Measurements from ENCODE around the gene ZYG11B.
A peak's percentile ranks its signal among the peaks of the same experiment; 100 is the strongest.
"Not testable (repeated sequence)": the region's sequence is repeated elsewhere in the genome, so short reads cannot be mapped to it uniquely, and the experiment has no call there.

Gene ZYG11B

GRCh38 chr1:52751589-52752483 is 25.6 kb downstream of the ZYG11B start:
- H3K27me3 Mint-ChIP-seq: no peaks in the 10 kb centered on the region
- no peak for DNase-seq
- H3K27ac Mint-ChIP-seq: peak overlapping the region in 1 of 2 donors; percentile 74
- no peak for ATAC-seq (replicated peaks)
- H3K4me3 Mint-ChIP-seq: no peak overlapping the region
- H3K36me3 Mint-ChIP-seq (ENCODE audit: insufficient read depth): peaks cover 7% of the 10 kb centered on the region
- H3K9me3 Mint-ChIP-seq: no peaks in the 10 kb centered on the region
- peaks cover 6 to 14% of the 10 kb centered on the region in 2 donors for H3K4me1 Mint-ChIP-seq (ENCODE audit: low read depth in 2 of 2)

- Mint-ChIP-seq H3K27ac (peak overlapping the region in 1 of 2 donors; percentile 74), H3K36me3 (ENCODE audit: insufficient read depth) (peaks cover 13% of the 10 kb centered on the region), H3K27me3 (no peaks in the 10 kb centered on the region), H3K4me1 (ENCODE audit: low read depth in 2 of 2) (peaks cover 6 to 14% of the 10 kb centered on the region in 2 donors), H3K4me3 (no peak overlapping the region), H3K9me3 (no peaks in the 10 kb centered on the region)
- DNase-seq (no peak), ATAC-seq (replicated peaks) (no peak)
These were observed 26.2 kb downstream of the ZYG11B start for GRCh38 chr1:52752484-52752826.

GRCh38 chr1:52753169-52753568 is 26.9 kb downstream of the ZYG11B start:
- ATAC-seq (replicated peaks) (no peak), DNase-seq (no peak)
- Mint-ChIP-seq H3K4me3 (no peak overlapping the region), H3K36me3 (ENCODE audit: insufficient read depth) (peaks cover 20% of the 10 kb centered on the region), H3K27ac (no peak overlapping the region), H3K9me3 (no peaks in the 10 kb centered on the region), H3K27me3 (no peaks in the 10 kb centered on the region), H3K4me1 (ENCODE audit: low read depth in 2 of 2) (peaks cover 6 to 14% of the 10 kb centered on the region in 2 donors)

- ATAC-seq (replicated peaks): no peak
These were observed 29.8 kb downstream of the ZYG11B start for GRCh38 chr1:52756020-52756419.

GRCh38 chr1:52759908-52760307 is 33.7 kb downstream of the ZYG11B start:
- Mint-ChIP-seq H3K9me3 (no peaks in the 10 kb centered on the region), H3K27me3 (no peaks in the 10 kb centered on the region), H3K4me3 (no peak overlapping the region), H3K27ac (no peak overlapping the region), H3K36me3 (ENCODE audit: insufficient read depth) (peaks cover 38% of the 10 kb centered on the region), H3K4me1 (ENCODE audit: low read depth in 2 of 2) (peaks cover 5 to 8% of the 10 kb centered on the region in 2 donors)
- no peak for ATAC-seq (replicated peaks)
- DNase-seq: no peak

More at GRCh38 chr1:52756020-52756419, 29.8 kb downstream of the ZYG11B start:
- Mint-ChIP-seq H3K9me3 (no peaks in the 10 kb centered on the region), H3K27me3 (no peaks in the 10 kb centered on the region), H3K4me1 (ENCODE audit: low read depth in 2 of 2) (peaks cover 3 to 10% of the 10 kb centered on the region in 2 donors), H3K4me3 (no peak overlapping the region), H3K27ac (peak overlapping the region in 1 of 2 donors; percentile 59), H3K36me3 (ENCODE audit: insufficient read depth) (peaks cover 32% of the 10 kb centered on the region)
- DNase-seq: no peak

- ATAC-seq (replicated peaks) (no peak), DNase-seq (no peak)
- no peaks in the 10 kb centered on the region for H3K9me3 Mint-ChIP-seq
- H3K27me3 Mint-ChIP-seq: no peaks in the 10 kb centered on the region
- H3K27ac Mint-ChIP-seq: no peak overlapping the region
- H3K4me1 Mint-ChIP-seq (ENCODE audit: low read depth in 2 of 2): peaks cover 11 to 12% of the 10 kb centered on the region in 2 donors
- no peak overlapping the region for H3K4me3 Mint-ChIP-seq
- peaks cover 4% of the 10 kb centered on the region for H3K36me3 Mint-ChIP-seq (ENCODE audit: insufficient read depth)
These were observed 41.5 kb downstream of the ZYG11B start for GRCh38 chr1:52767596-52768280.

- Mint-ChIP-seq H3K4me1 (ENCODE audit: low read depth in 2 of 2) (peaks cover 12 to 13% of the 10 kb centered on the region in 2 donors), H3K4me3 (no peak overlapping the region), H3K27me3 (no peaks in the 10 kb centered on the region), H3K9me3 (no peaks in the 10 kb centered on the region), H3K36me3 (ENCODE audit: insufficient read depth) (peaks cover 13% of the 10 kb centered on the region), H3K27ac (no peak overlapping the region)
- no peak for DNase-seq
- no peak for ATAC-seq (replicated peaks)
These were observed 43.2 kb downstream of the ZYG11B start for GRCh38 chr1:52769346-52770033.

- ATAC-seq (replicated peaks): no peak
- H3K36me3 Mint-ChIP-seq (ENCODE audit: insufficient read depth): peaks cover 14% of the 10 kb centered on the region
These were observed 45.1 kb downstream of the ZYG11B start for GRCh38 chr1:52771384-52771783.

GRCh38 chr1:52786148-52786547 is 59.9 kb downstream of the ZYG11B start:
- DNase-seq (no peak), ATAC-seq (replicated peaks) (no peak)
- H3K36me3 Mint-ChIP-seq (ENCODE audit: insufficient read depth): peaks cover 34% of the 10 kb centered on the region
- no peak overlapping the region for H3K4me3 Mint-ChIP-seq
- H3K27me3 Mint-ChIP-seq: no peaks in the 10 kb centered on the region
- no peaks in the 10 kb centered on the region for H3K9me3 Mint-ChIP-seq
- no peak overlapping the region for H3K27ac Mint-ChIP-seq
- H3K4me1 Mint-ChIP-seq (ENCODE audit: low read depth in 2 of 2): no peaks in the 10 kb centered on the region

More at GRCh38 chr1:52771384-52771783, 45.1 kb downstream of the ZYG11B start:
- no peaks in the 10 kb centered on the region for H3K9me3 Mint-ChIP-seq
- no peak overlapping the region for H3K4me3 Mint-ChIP-seq
- no peaks in the 10 kb centered on the region for H3K27me3 Mint-ChIP-seq
- peaks cover 12 to 13% of the 10 kb centered on the region in 2 donors for H3K4me1 Mint-ChIP-seq (ENCODE audit: low read depth in 2 of 2)
- DNase-seq: no peak
- H3K27ac Mint-ChIP-seq: no peak overlapping the region

GRCh38 chr1:52790429-52790828 is 64.2 kb downstream of the ZYG11B start:
- peaks cover 23% of the 10 kb centered on the region for H3K36me3 Mint-ChIP-seq (ENCODE audit: insufficient read depth)
- not testable (repeated sequence) for H3K9me3 Mint-ChIP-seq; H3K4me3 Mint-ChIP-seq; H3K27me3 Mint-ChIP-seq; DNase-seq; ATAC-seq (replicated peaks); H3K27ac Mint-ChIP-seq; H3K4me1 Mint-ChIP-seq (ENCODE audit: low read depth in 2 of 2)

- DNase-seq (no peak), ATAC-seq (replicated peaks) (no peak)
- H3K27me3 Mint-ChIP-seq: no peaks in the 10 kb centered on the region
- H3K4me1 Mint-ChIP-seq (ENCODE audit: low read depth in 2 of 2): no peaks in the 10 kb centered on the region
- no peak overlapping the region for H3K4me3 Mint-ChIP-seq
- H3K27ac Mint-ChIP-seq: no peak overlapping the region
- H3K36me3 Mint-ChIP-seq (ENCODE audit: insufficient read depth): peaks cover 15% of the 10 kb centered on the region
- no peaks in the 10 kb centered on the region for H3K9me3 Mint-ChIP-seq
These were observed 65.8 kb downstream of the ZYG11B start for GRCh38 chr1:52792036-52792435.

- not testable (repeated sequence) for H3K4me1 Mint-ChIP-seq (ENCODE audit: low read depth in 2 of 2); H3K27ac Mint-ChIP-seq
These were observed 67.5 kb downstream of the ZYG11B start for GRCh38 chr1:52793717-52794116.

GRCh38 chr1:52795464-52795863 is 69.2 kb downstream of the ZYG11B start:
- Mint-ChIP-seq H3K9me3 (no peaks in the 10 kb centered on the region), H3K4me1 (ENCODE audit: low read depth in 2 of 2) (no peaks in the 10 kb centered on the region), H3K4me3 (no peak overlapping the region), H3K36me3 (ENCODE audit: insufficient read depth) (peaks cover 18% of the 10 kb centered on the region), H3K27ac (no peak overlapping the region), H3K27me3 (no peaks in the 10 kb centered on the region)
- ATAC-seq (replicated peaks) (no peak), DNase-seq (no peak)

More at GRCh38 chr1:52793717-52794116, 67.5 kb downstream of the ZYG11B start:
- not testable (repeated sequence) for ATAC-seq (replicated peaks); H3K9me3 Mint-ChIP-seq; H3K27me3 Mint-ChIP-seq; H3K4me3 Mint-ChIP-seq; DNase-seq
- peaks cover 21% of the 10 kb centered on the region for H3K36me3 Mint-ChIP-seq (ENCODE audit: insufficient read depth)

Measured in effector memory CD8-positive, alpha-beta T cell (primary cell).